ENCODE data around the gene BCL7B.
"Not testable (repeated sequence)": the region's sequence is repeated elsewhere in the genome, so short reads cannot be mapped to it uniquely, and the experiment has no call there.

DNA sequence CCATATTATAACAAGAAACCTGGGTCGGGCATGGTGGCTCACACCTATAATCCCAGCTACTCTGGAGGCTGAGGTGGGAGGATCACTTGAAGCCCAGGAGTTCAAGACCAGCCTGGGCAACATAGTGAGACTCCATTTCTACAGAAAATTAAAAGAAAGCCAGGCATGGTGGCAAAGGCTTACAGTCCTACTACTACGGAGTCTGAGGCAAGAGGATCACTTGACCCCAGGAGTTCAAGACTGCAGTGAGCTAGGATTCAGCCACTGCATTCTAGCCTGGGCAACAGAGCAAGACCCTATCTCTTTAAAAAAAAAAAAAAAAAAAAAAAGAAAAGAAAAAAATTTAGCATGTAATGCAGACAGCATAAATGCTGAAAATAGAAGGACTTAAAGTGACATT lies 19.0 kb downstream of the BCL7B start:
- TF ChIP-seq, protein P1, sequence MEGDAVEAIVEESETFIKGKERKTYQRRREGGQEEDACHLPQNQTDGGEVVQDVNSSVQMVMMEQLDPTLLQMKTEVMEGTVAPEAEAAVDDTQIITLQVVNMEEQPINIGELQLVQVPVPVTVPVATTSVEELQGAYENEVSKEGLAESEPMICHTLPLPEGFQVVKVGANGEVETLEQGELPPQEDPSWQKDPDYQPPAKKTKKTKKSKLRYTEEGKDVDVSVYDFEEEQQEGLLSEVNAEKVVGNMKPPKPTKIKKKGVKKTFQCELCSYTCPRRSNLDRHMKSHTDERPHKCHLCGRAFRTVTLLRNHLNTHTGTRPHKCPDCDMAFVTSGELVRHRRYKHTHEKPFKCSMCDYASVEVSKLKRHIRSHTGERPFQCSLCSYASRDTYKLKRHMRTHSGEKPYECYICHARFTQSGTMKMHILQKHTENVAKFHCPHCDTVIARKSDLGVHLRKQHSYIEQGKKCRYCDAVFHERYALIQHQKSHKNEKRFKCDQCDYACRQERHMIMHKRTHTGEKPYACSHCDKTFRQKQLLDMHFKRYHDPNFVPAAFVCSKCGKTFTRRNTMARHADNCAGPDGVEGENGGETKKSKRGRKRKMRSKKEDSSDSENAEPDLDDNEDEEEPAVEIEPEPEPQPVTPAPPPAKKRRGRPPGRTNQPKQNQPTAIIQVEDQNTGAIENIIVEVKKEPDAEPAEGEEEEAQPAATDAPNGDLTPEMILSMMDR (IDR thresholded peaks at IDR 0.05): not testable (repeated sequence)
- TF ChIP-seq EP300, POLR2A (IDR thresholded peaks at IDR 0.05): not testable (repeated sequence)

Measured in ovary (tissue), 3 donors.